ENCODE measurements around the gene P3H2.

GRCh38 chr3:189921770-189922169, 198.9 kb downstream of the P3H2 start:
- TF ChIP-seq CTCF (conservative IDR thresholded peaks at IDR 0.05; ENCODE audit: low read length) (no peak), EZH2phosphoT487 (IDR thresholded peaks at IDR 0.05; ENCODE audit: borderline replicate concordance) (no peak)
